Gastroesophageal sphincter (tissue), 4 donors: ENCODE results near the gene DHX57. TPM values are rescaled to one million over a fixed set of nuclear protein-coding genes. Genes with fewer than 3 reads are reported as not detected.

Source experiments
- ATAC-seq: fragments of 150-250 bp; one replicate; pipeline ENCODE4 v1.9.1; 2016; ENCODE audit warnings: mild to moderate bottlenecking, moderate library complexity
- H3K27ac ChIP-seq, 4 donors: fragments of 200-600 bp; sonication (generic) in 3 of 4; 1 replicate in 3 of 4; 2 replicates in 1 of 4; pipeline ENCODE4 v1.5.1; 2016 to 2019
- H3K27me3 ChIP-seq: fragments of 200-600 bp; sonication (generic); one replicate; pipeline ENCODE4 v1.5.1; 2019
- H3K36me3 ChIP-seq, 2 donors: fragments of 200-600 bp; sonication (generic); one replicate each; pipeline ENCODE4 v1.5.1; 2019; ENCODE audit warnings: control low read depth in 1 of 2
- H3K4me1 ChIP-seq, 3 donors: fragments of 200-600 bp; sonication (generic); 1 replicate in 2 of 3; 2 replicates in 1 of 3; pipeline ENCODE4 v1.5.1; 2016 to 2019; ENCODE audit warnings: control low read depth in 2 of 3
- H3K4me3 ChIP-seq, 2 donors: fragments of 200-600 bp; sonication (generic); one replicate each; pipeline ENCODE4 v1.5.1; 2019; ENCODE audit warnings: mild to moderate bottlenecking in 1 of 2, moderate library complexity in 1 of 2
- H3K9me3 ChIP-seq, 3 donors: fragments of 200-600 bp; sonication (generic); one replicate each; pipeline ENCODE4 v1.5.1; 2017 to 2019; ENCODE audit warnings: control low read depth in 2 of 3
- CTCF ChIP-seq, 4 experiments: fragments of 200-600 bp in 2 of 4; fragments of 450-650 bp in 2 of 4; sonication (generic) in 1 of 4; IDR thresholded peaks; one replicate each; pipeline ENCODE4 v1.5.1; 2017 to 2019; ENCODE audit warnings: antibody characterized with exemption in 4 of 4, mild to moderate bottlenecking in 2 of 4, moderate library complexity in 2 of 4
- EP300 ChIP-seq: sonication (generic); formaldehyde crosslinking; IDR thresholded peaks from one replicate; pipeline ENCODE4 v1.6.1; 2017; ENCODE audit warnings: antibody characterized with exemption, mild to moderate bottlenecking
- POLR2A ChIP-seq, 2 donors: fragments of 450-650 bp; IDR thresholded peaks; one replicate each; pipeline ENCODE4 v1.6.1; 2017; ENCODE audit warnings: antibody characterized with exemption in 2 of 2, mild to moderate bottlenecking in 2 of 2, moderate library complexity in 1 of 2
- POLR2AphosphoS5 ChIP-seq: sonication (generic); formaldehyde crosslinking; IDR thresholded peaks from one replicate; pipeline ENCODE4 v1.6.1; 2017; ENCODE audit warnings: antibody characterized with exemption
- WGBS, 2 donors: methylation state at CpG; one replicate each; pipeline ENCODE4 v1.1.5; 2018; ENCODE audit warnings: low coverage in 1 of 2; 5-methylcytosine and 5-hydroxymethylcytosine counted together
- total RNA-seq, 4 donors: library from RNA; depleted of rRNA; stranded (reverse); fragments of >200 nt; gene quantifications; one replicate each; pipeline ENCODE4 v1.1.0, GENCODE V29; 2016

DHX57 gene
- total RNA-seq, 4 donors from 2014 or later: 10.9 to 24.1 (median 20.1) TPM

GRCh38 chr2:38776531-38776930 lies 99.2 kb downstream of the DHX57 start:
- WGBS, 2 donors: 90 to 92% methylated on average over 2 to 6 of the region's 13 CpGs
- Histone ChIP-seq H3K27me3 (no peaks in the 10 kb centered on the region), H3K4me3 (no peak overlapping the region), H3K36me3 (peaks cover 0 to 19% of the 10 kb centered on the region in 2 donors), H3K9me3 (no peaks in the 10 kb centered on the region), H3K4me1 (peaks cover 0 to 14% (median 5%) of the 10 kb centered on the region in 3 donors), H3K27ac (no peak overlapping the region)
- ATAC-seq: no peak
- no peak for TF ChIP-seq POLR2A (IDR thresholded peaks at IDR 0.05)
- no peak for TF ChIP-seq CTCF (IDR thresholded peaks at IDR 0.05)
- TF ChIP-seq EP300: no peak
- no peak for TF ChIP-seq POLR2AphosphoS5

GRCh38 chr2:38775921-38776225 lies 99.9 kb downstream of the DHX57 start:
- no peak overlapping the region for H3K27ac ChIP-seq

GRCh38 chr2:38775097-38775920 lies 100.4 kb downstream of the DHX57 start:
- H3K9me3 ChIP-seq: no peaks in the 10 kb centered on the region
- no peak overlapping the region for H3K27ac ChIP-seq
- H3K36me3 ChIP-seq: peaks cover 0 to 6% of the 10 kb centered on the region in 2 donors
- TF ChIP-seq POLR2AphosphoS5: no peak
- no peaks in the 10 kb centered on the region for H3K27me3 ChIP-seq
- peaks cover 0 to 14% (median 5%) of the 10 kb centered on the region in 3 donors for H3K4me1 ChIP-seq
- no peak for ATAC-seq
- 87 to 89% methylated on average over 11 to 17 of the region's 17 CpGs for WGBS, 2 donors
- H3K4me3 ChIP-seq: no peak overlapping the region

More at GRCh38 chr2:38775921-38776225, 99.9 kb downstream of the DHX57 start:
- no peaks in the 10 kb centered on the region for H3K27me3 ChIP-seq
- TF ChIP-seq POLR2A (IDR thresholded peaks at IDR 0.05) (no peak), EP300 (no peak), POLR2AphosphoS5 (no peak), CTCF (IDR thresholded peaks at IDR 0.05) (no peak)
- no peaks in the 10 kb centered on the region for H3K9me3 ChIP-seq
- no peak for ATAC-seq
- peaks cover 0 to 14% (median 5%) of the 10 kb centered on the region in 3 donors for H3K4me1 ChIP-seq
- H3K36me3 ChIP-seq: peaks cover 0 to 12% of the 10 kb centered on the region in 2 donors
- H3K4me3 ChIP-seq: no peak overlapping the region
- 77 to 78% methylated on average over 2 to 7 of the region's 7 CpGs for WGBS, 2 donors

GRCh38 chr2:38771632-38772031 lies 104.1 kb downstream of the DHX57 start:
- ATAC-seq: no peak
- no peaks in the 10 kb centered on the region for H3K9me3 ChIP-seq
- no peak overlapping the region for H3K27ac ChIP-seq
- H3K4me3 ChIP-seq: no peak overlapping the region
- no peak for TF ChIP-seq POLR2A (IDR thresholded peaks at IDR 0.05)
- no peak for TF ChIP-seq POLR2AphosphoS5
- no peak for TF ChIP-seq EP300
- TF ChIP-seq CTCF (IDR thresholded peaks at IDR 0.05): no peak
- H3K27me3 ChIP-seq: no peaks in the 10 kb centered on the region
- WGBS, 2 donors: 10 to 66% methylated on average over 1 to 4 of the region's 5 CpGs
- no peaks in the 10 kb centered on the region for H3K4me1 ChIP-seq
- H3K36me3 ChIP-seq: no peaks in the 10 kb centered on the region

GRCh38 chr2:38765551-38765950 lies 110.2 kb downstream of the DHX57 start:
- no peaks in the 10 kb centered on the region for H3K4me1 ChIP-seq
- ATAC-seq: no peak
- no peaks in the 10 kb centered on the region for H3K9me3 ChIP-seq
- H3K27me3 ChIP-seq: no peaks in the 10 kb centered on the region
- no peak overlapping the region for H3K4me3 ChIP-seq
- H3K27ac ChIP-seq: no peak overlapping the region
- no peaks in the 10 kb centered on the region for H3K36me3 ChIP-seq
- 74 to 80% methylated on average over 3 to 5 of the region's 5 CpGs for WGBS, 2 donors
- no peak for TF ChIP-seq POLR2A (IDR thresholded peaks at IDR 0.05)
- TF ChIP-seq EP300: no peak
- no peak for TF ChIP-seq CTCF (IDR thresholded peaks at IDR 0.05)
- no peak for TF ChIP-seq POLR2AphosphoS5
